ENCODE measurements around the gene SDK1.
"Not testable (repeated sequence)": the region's sequence is repeated elsewhere in the genome, so short reads cannot be mapped to it uniquely, and the experiment has no call there.

Gene SDK1

GRCh38 chr7:4256286-4256685 is 955.2 kb downstream of the SDK1 start:
- H2BK12ac ChIP-seq (ENCODE audit: low read length in 2 of 2): no peak overlapping the region
- 85% methylated on average over 8 of the region's 8 CpGs for WGBS

GRCh38 chr7:4257146-4258111 is 956.4 kb downstream of the SDK1 start:
- H3K4ac ChIP-seq (ENCODE audit: low read depth in 1 of 2, low read length in 2 of 2): no peak overlapping the region
- DNase-seq: no peak
- H2BK12ac ChIP-seq (ENCODE audit: low read length in 2 of 2): no peak overlapping the region
- no peak overlapping the region for H4K91ac ChIP-seq (ENCODE audit: low read length)
- H3K36me3 ChIP-seq (ENCODE audit: control insufficient read depth in 1 of 2, insufficient read depth in 2 of 2, low read depth in 1 of 2, low read length in 2 of 2): no peaks in the 10 kb centered on the region
- H3K4me2 ChIP-seq (ENCODE audit: low read length, poor library complexity, severe bottlenecking): no peak overlapping the region
- 72% methylated on average over 15 of the region's 15 CpGs for WGBS
- no peaks in the 10 kb centered on the region for H3K79me1 ChIP-seq (replicated peaks; ENCODE audit: low read length, poor library complexity, severe bottlenecking)
- no peaks in the 10 kb centered on the region for H3K27me3 ChIP-seq (ENCODE audit: control insufficient read depth in 1 of 2, insufficient read depth in 1 of 2, low read length in 2 of 2)
- H3K27ac ChIP-seq (ENCODE audit: low read length, poor library complexity, severe bottlenecking): no peak overlapping the region
- H3K4me3 ChIP-seq (ENCODE audit: insufficient read depth in 1 of 2, low read depth in 1 of 2, low read length in 2 of 2): no peak overlapping the region
- H3K18ac ChIP-seq (ENCODE audit: low read depth in 1 of 2, low read length in 2 of 2): no peak overlapping the region
- no peak overlapping the region for H2BK15ac ChIP-seq (ENCODE audit: low read depth, poor library complexity, severe bottlenecking)
- H3K4me1 ChIP-seq (ENCODE audit: control insufficient read depth, insufficient read depth, low read depth, low read length): no peaks in the 10 kb centered on the region
- H3K9ac ChIP-seq (ENCODE audit: low read length): no peak overlapping the region
- H2BK120ac ChIP-seq (ENCODE audit: low read depth, low read length): no peak overlapping the region
- no peak overlapping the region for H2BK5ac ChIP-seq (ENCODE audit: low read depth, low read length, poor library complexity, severe bottlenecking)
- no peak overlapping the region for H2AK5ac ChIP-seq (ENCODE audit: low read length, severe bottlenecking)
- H3K23ac ChIP-seq (ENCODE audit: low read length in 2 of 2): no peak overlapping the region
- H3K9me3 ChIP-seq (ENCODE audit: control insufficient read depth, low read length): peaks cover 3% of the 10 kb centered on the region
- H4K8ac ChIP-seq (ENCODE audit: low read length): no peak overlapping the region
- no peak overlapping the region for H2AFZ ChIP-seq (ENCODE audit: low read depth, low read length)
- H3K14ac ChIP-seq (ENCODE audit: low read length in 2 of 2): no peak overlapping the region

More at GRCh38 chr7:4256286-4256685, 955.2 kb downstream of the SDK1 start:
- Histone ChIP-seq H4K91ac (ENCODE audit: low read length) (no peak overlapping the region), H2AFZ (ENCODE audit: low read depth, low read length) (no peak overlapping the region), H3K27me3 (ENCODE audit: control insufficient read depth in 1 of 2, insufficient read depth in 1 of 2, low read length in 2 of 2) (no peaks in the 10 kb centered on the region), H3K4ac (ENCODE audit: low read depth in 1 of 2, low read length in 2 of 2) (no peak overlapping the region), H3K14ac (ENCODE audit: low read length in 2 of 2) (no peak overlapping the region), H3K9me3 (ENCODE audit: control insufficient read depth, low read length) (peaks cover 8% of the 10 kb centered on the region), H3K4me1 (ENCODE audit: control insufficient read depth, insufficient read depth, low read depth, low read length) (no peaks in the 10 kb centered on the region), H2BK15ac (ENCODE audit: low read depth, poor library complexity, severe bottlenecking) (no peak overlapping the region), H3K4me2 (ENCODE audit: low read length, poor library complexity, severe bottlenecking) (no peak overlapping the region), H3K9ac (ENCODE audit: low read length) (no peak overlapping the region), H2AK5ac (ENCODE audit: low read length, severe bottlenecking) (no peak overlapping the region), H3K79me1 (replicated peaks; ENCODE audit: low read length, poor library complexity, severe bottlenecking) (no peaks in the 10 kb centered on the region), H2BK5ac (ENCODE audit: low read depth, low read length, poor library complexity, severe bottlenecking) (no peak overlapping the region), H2BK120ac (ENCODE audit: low read depth, low read length) (no peak overlapping the region), H3K36me3 (ENCODE audit: control insufficient read depth in 1 of 2, insufficient read depth in 2 of 2, low read depth in 1 of 2, low read length in 2 of 2) (no peaks in the 10 kb centered on the region), H3K27ac (ENCODE audit: low read length, poor library complexity, severe bottlenecking) (no peak overlapping the region), H3K18ac (ENCODE audit: low read depth in 1 of 2, low read length in 2 of 2) (no peak overlapping the region), H4K8ac (ENCODE audit: low read length) (no peak overlapping the region), H3K23ac (ENCODE audit: low read length in 2 of 2) (no peak overlapping the region), H3K4me3 (ENCODE audit: insufficient read depth in 1 of 2, low read depth in 1 of 2, low read length in 2 of 2) (no peak overlapping the region)
- no peak for DNase-seq

GRCh38 chr7:4260116-4260515 is 959.1 kb downstream of the SDK1 start:
- not testable (repeated sequence) for H3K4ac ChIP-seq (ENCODE audit: low read depth in 1 of 2, low read length in 2 of 2); H3K27me3 ChIP-seq (ENCODE audit: control insufficient read depth in 1 of 2, insufficient read depth in 1 of 2, low read length in 2 of 2); DNase-seq; H3K9me3 ChIP-seq (ENCODE audit: control insufficient read depth, low read length); H2AFZ ChIP-seq (ENCODE audit: low read depth, low read length); H2BK15ac ChIP-seq (ENCODE audit: low read depth, poor library complexity, severe bottlenecking); H4K8ac ChIP-seq (ENCODE audit: low read length); H3K79me1 ChIP-seq (replicated peaks; ENCODE audit: low read length, poor library complexity, severe bottlenecking); H3K14ac ChIP-seq (ENCODE audit: low read length in 2 of 2); H3K4me2 ChIP-seq (ENCODE audit: low read length, poor library complexity, severe bottlenecking); H3K27ac ChIP-seq (ENCODE audit: low read length, poor library complexity, severe bottlenecking); H3K4me3 ChIP-seq (ENCODE audit: insufficient read depth in 1 of 2, low read depth in 1 of 2, low read length in 2 of 2); H3K9ac ChIP-seq (ENCODE audit: low read length); H3K18ac ChIP-seq (ENCODE audit: low read depth in 1 of 2, low read length in 2 of 2); H4K91ac ChIP-seq (ENCODE audit: low read length); H2AK5ac ChIP-seq (ENCODE audit: low read length, severe bottlenecking); H3K23ac ChIP-seq (ENCODE audit: low read length in 2 of 2); H2BK12ac ChIP-seq (ENCODE audit: low read length in 2 of 2); H3K36me3 ChIP-seq (ENCODE audit: control insufficient read depth in 1 of 2, insufficient read depth in 2 of 2, low read depth in 1 of 2, low read length in 2 of 2); H2BK5ac ChIP-seq (ENCODE audit: low read depth, low read length, poor library complexity, severe bottlenecking); H3K4me1 ChIP-seq (ENCODE audit: control insufficient read depth, insufficient read depth, low read depth, low read length); H2BK120ac ChIP-seq (ENCODE audit: low read depth, low read length)
- 92% methylated on average over 13 of the region's 15 CpGs for WGBS

GRCh38 chr7:4260867-4261600 is 960.0 kb downstream of the SDK1 start:
- Histone ChIP-seq H2BK120ac (ENCODE audit: low read depth, low read length) (no peak overlapping the region), H3K23ac (ENCODE audit: low read length in 2 of 2) (no peak overlapping the region), H2AFZ (ENCODE audit: low read depth, low read length) (no peak overlapping the region), H3K4me2 (ENCODE audit: low read length, poor library complexity, severe bottlenecking) (no peak overlapping the region), H3K18ac (ENCODE audit: low read depth in 1 of 2, low read length in 2 of 2) (no peak overlapping the region), H2BK5ac (ENCODE audit: low read depth, low read length, poor library complexity, severe bottlenecking) (no peak overlapping the region), H2BK15ac (ENCODE audit: low read depth, poor library complexity, severe bottlenecking) (no peak overlapping the region), H3K14ac (ENCODE audit: low read length in 2 of 2) (no peak overlapping the region), H2AK5ac (ENCODE audit: low read length, severe bottlenecking) (no peak overlapping the region), H3K4ac (ENCODE audit: low read depth in 1 of 2, low read length in 2 of 2) (no peak overlapping the region), H3K4me3 (ENCODE audit: insufficient read depth in 1 of 2, low read depth in 1 of 2, low read length in 2 of 2) (peak overlapping the region in 1 of 2 experiments; percentile 14), H3K27me3 (ENCODE audit: control insufficient read depth in 1 of 2, insufficient read depth in 1 of 2, low read length in 2 of 2) (no peaks in the 10 kb centered on the region), H3K9ac (ENCODE audit: low read length) (no peak overlapping the region), H4K8ac (ENCODE audit: low read length) (no peak overlapping the region), H3K9me3 (ENCODE audit: control insufficient read depth, low read length) (no peaks in the 10 kb centered on the region), H2BK12ac (ENCODE audit: low read length in 2 of 2) (no peak overlapping the region), H3K79me1 (replicated peaks; ENCODE audit: low read length, poor library complexity, severe bottlenecking) (no peaks in the 10 kb centered on the region), H4K91ac (ENCODE audit: low read length) (no peak overlapping the region), H3K36me3 (ENCODE audit: control insufficient read depth in 1 of 2, insufficient read depth in 2 of 2, low read depth in 1 of 2, low read length in 2 of 2) (peaks cover 0 to 5% of the 10 kb centered on the region in 2 experiments), H3K4me1 (ENCODE audit: control insufficient read depth, insufficient read depth, low read depth, low read length) (peaks cover 3% of the 10 kb centered on the region), H3K27ac (ENCODE audit: low read length, poor library complexity, severe bottlenecking) (no peak overlapping the region)
- peak; percentile 43 for DNase-seq
- 69% methylated on average over 19 of the region's 19 CpGs for WGBS

Measured in mesenchymal stem cell (in vitro differentiated cells and primary cell).